ENCODE data around the gene NRP2.

DNA sequence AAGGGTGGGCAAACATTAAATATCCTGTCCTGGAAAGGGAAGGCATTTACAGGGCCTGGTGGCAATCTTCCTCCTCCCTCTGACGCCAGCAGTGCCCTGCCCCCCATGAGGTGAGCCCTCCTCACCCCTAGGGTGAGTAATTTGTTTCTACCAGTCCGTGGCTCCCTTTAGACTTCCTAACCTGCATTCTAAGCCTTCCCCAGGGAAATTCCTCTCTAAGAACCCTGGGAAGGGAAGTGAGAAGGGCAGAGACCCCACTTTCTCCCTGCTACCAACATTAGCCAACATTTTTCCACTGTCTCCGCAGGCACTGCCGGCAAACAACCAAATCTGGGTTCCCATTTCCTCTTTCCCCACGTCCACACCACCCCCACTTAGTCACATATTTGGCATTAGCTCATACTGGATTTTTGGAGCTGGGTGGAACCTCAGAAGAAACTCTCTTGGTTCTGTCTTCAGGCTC lies 69.3 kb downstream of the NRP2 start:
- TF ChIP-seq GATA2 (IDR thresholded peaks at IDR 0.05; ENCODE audit: low read depth, low read length), result no peak
- no peak for TF ChIP-seq GATA3 (IDR thresholded peaks at IDR 0.05; ENCODE audit: low read depth, low read length)
